Measurements from ENCODE around the gene SNX5. TPM values are rescaled to one million over a fixed set of nuclear protein-coding genes. Genes with fewer than 3 reads are reported as not detected.

Gene SNX5
- total and polyA plus RNA-seq, 2 of the 13 experiments (the other 11 are each of a cell fraction or from before 2014, with no cell fraction given) = 664 to 1,040 TPM

DNA sequence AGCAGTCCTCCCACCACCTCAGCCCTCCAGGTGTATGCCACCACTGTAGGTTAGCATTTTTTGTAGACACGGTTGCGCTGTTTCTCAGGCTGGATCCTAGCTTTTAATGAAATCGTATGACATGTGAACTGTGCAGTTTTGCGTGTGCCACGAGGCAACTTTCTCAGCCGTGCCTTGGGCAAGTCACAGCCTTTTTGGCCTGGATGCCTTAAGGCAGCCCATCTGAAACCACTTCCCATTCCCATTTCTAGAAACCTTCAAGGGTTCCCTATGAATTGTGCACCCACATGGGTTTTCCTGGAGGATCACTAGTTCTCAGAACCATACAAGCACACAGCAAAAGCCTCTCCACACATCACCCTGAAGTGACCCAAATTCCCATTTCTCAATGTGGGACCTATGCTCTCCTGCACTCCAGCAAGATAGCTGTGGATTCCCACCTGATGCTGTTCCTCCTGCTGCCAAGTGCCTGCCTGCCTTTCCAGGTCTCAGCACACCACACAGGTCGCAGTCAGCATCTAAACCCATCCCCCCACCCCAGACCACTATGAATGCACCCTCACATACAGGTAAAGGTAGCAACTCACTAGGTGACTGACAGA lies 28.9 kb downstream of the SNX5 start (continued):
- TF ChIP-seq, protein P1, sequence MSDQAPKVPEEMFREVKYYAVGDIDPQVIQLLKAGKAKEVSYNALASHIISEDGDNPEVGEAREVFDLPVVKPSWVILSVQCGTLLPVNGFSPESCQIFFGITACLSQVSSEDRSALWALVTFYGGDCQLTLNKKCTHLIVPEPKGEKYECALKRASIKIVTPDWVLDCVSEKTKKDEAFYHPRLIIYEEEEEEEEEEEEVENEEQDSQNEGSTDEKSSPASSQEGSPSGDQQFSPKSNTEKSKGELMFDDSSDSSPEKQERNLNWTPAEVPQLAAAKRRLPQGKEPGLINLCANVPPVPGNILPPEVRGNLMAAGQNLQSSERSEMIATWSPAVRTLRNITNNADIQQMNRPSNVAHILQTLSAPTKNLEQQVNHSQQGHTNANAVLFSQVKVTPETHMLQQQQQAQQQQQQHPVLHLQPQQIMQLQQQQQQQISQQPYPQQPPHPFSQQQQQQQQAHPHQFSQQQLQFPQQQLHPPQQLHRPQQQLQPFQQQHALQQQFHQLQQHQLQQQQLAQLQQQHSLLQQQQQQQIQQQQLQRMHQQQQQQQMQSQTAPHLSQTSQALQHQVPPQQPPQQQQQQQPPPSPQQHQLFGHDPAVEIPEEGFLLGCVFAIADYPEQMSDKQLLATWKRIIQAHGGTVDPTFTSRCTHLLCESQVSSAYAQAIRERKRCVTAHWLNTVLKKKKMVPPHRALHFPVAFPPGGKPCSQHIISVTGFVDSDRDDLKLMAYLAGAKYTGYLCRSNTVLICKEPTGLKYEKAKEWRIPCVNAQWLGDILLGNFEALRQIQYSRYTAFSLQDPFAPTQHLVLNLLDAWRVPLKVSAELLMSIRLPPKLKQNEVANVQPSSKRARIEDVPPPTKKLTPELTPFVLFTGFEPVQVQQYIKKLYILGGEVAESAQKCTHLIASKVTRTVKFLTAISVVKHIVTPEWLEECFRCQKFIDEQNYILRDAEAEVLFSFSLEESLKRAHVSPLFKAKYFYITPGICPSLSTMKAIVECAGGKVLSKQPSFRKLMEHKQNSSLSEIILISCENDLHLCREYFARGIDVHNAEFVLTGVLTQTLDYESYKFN (CRISPR knock-in tag; conservative IDR thresholded peaks at IDR 0.05) = no peak
- TF ChIP-seq, protein P2, sequence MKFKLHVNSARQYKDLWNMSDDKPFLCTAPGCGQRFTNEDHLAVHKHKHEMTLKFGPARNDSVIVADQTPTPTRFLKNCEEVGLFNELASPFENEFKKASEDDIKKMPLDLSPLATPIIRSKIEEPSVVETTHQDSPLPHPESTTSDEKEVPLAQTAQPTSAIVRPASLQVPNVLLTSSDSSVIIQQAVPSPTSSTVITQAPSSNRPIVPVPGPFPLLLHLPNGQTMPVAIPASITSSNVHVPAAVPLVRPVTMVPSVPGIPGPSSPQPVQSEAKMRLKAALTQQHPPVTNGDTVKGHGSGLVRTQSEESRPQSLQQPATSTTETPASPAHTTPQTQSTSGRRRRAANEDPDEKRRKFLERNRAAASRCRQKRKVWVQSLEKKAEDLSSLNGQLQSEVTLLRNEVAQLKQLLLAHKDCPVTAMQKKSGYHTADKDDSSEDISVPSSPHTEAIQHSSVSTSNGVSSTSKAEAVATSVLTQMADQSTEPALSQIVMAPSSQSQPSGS (CRISPR knock-in tag; IDR thresholded peaks at IDR 0.05) = peak; percentile 28
- TF ChIP-seq SRSF4 (IDR thresholded peaks at IDR 0.05; ENCODE audit: low read depth, low read length, poor library complexity, severe bottlenecking) (no peak), ZNF780A (CRISPR knock-in tag; IDR thresholded peaks at IDR 0.05) (peak; percentile 20; the same call in 1 of the 2 replicates), ZNF138 (CRISPR knock-in tag; IDR thresholded peaks at IDR 0.05; ENCODE audit: low read depth) (0 out of 2 replicates have a peak, but pooled peaks have one; percentile 42), ZNF431 (CRISPR knock-in tag; IDR thresholded peaks at IDR 0.05; ENCODE audit: borderline replicate concordance, low read depth) (0 out of 2 replicates have a peak, but pooled peaks have one; percentile 44), ZNF232 (CRISPR knock-in tag; IDR thresholded peaks at IDR 0.05; ENCODE audit: borderline replicate concordance) (peak; percentile 53; the same call in 1 of the 2 replicates), EP300 (IDR thresholded peaks at IDR 0.05; ENCODE audit: low read depth in 2 of 2, low read length in 2 of 2) (0 out of 4 replicates have a peak, but pooled peaks of 1 of the 2 experiments have one; percentile 17), EP300 (CRISPR knock-in tag; IDR thresholded peaks at IDR 0.05; ENCODE audit: borderline replicate concordance) (peak; percentile 14; the same call in 1 of the 2 replicates), SALL2 (CRISPR knock-in tag; IDR thresholded peaks at IDR 0.05) (peak; percentile 15; the same call in 1 of the 2 replicates), MED13 (CRISPR knock-in tag; IDR thresholded peaks at IDR 0.05) (no peak), RFXAP (CRISPR knock-in tag; IDR thresholded peaks at IDR 0.05; ENCODE audit: borderline replicate concordance) (0 out of 2 replicates have a peak, but pooled peaks have one; percentile 64), NR2C2 (CRISPR knock-in tag; IDR thresholded peaks at IDR 0.05; ENCODE audit: borderline replicate concordance) (0 out of 2 replicates have a peak, but pooled peaks have one; percentile 9), NCOA2 (CRISPR knock-in tag; IDR thresholded peaks at IDR 0.05) (0 out of 2 replicates have a peak, but pooled peaks have one; percentile 23)
- TF ChIP-seq, protein P3, sequence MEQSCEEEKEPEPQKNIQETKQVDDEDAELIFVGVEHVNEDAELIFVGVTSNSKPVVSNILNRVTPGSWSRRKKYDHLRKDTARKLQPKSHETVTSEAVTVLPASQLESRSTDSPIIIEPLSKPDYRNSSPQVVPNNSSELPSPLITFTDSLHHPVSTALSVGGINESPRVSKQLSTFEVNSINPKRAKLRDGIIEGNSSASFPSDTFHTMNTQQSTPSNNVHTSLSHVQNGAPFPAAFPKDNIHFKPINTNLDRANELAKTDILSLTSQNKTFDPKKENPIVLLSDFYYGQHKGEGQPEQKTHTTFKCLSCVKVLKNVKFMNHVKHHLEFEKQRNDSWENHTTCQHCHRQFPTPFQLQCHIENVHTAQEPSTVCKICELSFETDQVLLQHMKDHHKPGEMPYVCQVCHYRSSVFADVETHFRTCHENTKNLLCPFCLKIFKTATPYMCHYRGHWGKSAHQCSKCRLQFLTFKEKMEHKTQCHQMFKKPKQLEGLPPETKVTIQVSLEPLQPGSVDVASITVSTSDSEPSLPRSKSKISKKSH (CRISPR knock-in tag; IDR thresholded peaks at IDR 0.05; ENCODE audit: borderline replicate concordance) = 0 out of 2 replicates have a peak, but pooled peaks have one; percentile 39
- TF ChIP-seq, protein P4, sequence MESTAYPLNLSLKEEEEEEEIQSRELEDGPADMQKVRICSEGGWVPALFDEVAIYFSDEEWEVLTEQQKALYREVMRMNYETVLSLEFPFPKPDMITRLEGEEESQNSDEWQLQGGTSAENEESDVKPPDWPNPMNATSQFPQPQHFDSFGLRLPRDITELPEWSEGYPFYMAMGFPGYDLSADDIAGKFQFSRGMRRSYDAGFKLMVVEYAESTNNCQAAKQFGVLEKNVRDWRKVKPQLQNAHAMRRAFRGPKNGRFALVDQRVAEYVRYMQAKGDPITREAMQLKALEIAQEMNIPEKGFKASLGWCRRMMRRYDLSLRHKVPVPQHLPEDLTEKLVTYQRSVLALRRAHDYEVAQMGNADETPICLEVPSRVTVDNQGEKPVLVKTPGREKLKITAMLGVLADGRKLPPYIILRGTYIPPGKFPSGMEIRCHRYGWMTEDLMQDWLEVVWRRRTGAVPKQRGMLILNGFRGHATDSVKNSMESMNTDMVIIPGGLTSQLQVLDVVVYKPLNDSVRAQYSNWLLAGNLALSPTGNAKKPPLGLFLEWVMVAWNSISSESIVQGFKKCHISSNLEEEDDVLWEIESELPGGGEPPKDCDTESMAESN (CRISPR knock-in tag; conservative IDR thresholded peaks at IDR 0.05) = 0 out of 2 replicates have a peak, but pooled peaks have one; percentile 4
- TF ChIP-seq, protein P5, sequence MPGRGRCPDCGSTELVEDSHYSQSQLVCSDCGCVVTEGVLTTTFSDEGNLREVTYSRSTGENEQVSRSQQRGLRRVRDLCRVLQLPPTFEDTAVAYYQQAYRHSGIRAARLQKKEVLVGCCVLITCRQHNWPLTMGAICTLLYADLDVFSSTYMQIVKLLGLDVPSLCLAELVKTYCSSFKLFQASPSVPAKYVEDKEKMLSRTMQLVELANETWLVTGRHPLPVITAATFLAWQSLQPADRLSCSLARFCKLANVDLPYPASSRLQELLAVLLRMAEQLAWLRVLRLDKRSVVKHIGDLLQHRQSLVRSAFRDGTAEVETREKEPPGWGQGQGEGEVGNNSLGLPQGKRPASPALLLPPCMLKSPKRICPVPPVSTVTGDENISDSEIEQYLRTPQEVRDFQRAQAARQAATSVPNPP (CRISPR knock-in tag; IDR thresholded peaks at IDR 0.05) = no peak; the same call in 1 of the 2 replicates
